ENCODE results near the gene ABT1.
"Not testable (repeated sequence)": the region's sequence is repeated elsewhere in the genome, so short reads cannot be mapped to it uniquely, and the experiment has no call there.

ABT1 gene

GRCh38 chr6:26596579-26597388 lies at the start of gene ABT1:
ABT1 (plus strand) TSS chr6:26596953; CDS start chr6:26596983, 30 bp downstream.
- peak; percentile 96 for DNase-seq

GRCh38 chr6:26547363-26547762 lies 49.4 kb upstream of the ABT1 start:
- not testable (repeated sequence) for DNase-seq

- peak; percentile 54 for DNase-seq
These were observed 46.3 kb upstream of the ABT1 start for GRCh38 chr6:26550250-26550993.

GRCh38 chr6:26552205-26552604 lies 44.5 kb upstream of the ABT1 start:
- no peak for DNase-seq

GRCh38 chr6:26552640-26553188 lies 44.0 kb upstream of the ABT1 start:
- DNase-seq = no peak

GRCh38 chr6:26553264-26553634 lies 43.5 kb upstream of the ABT1 start:
- peak; percentile 80 for DNase-seq

GRCh38 chr6:26553635-26554446 lies 42.9 kb upstream of the ABT1 start:
- DNase-seq = peak; percentile 85

GRCh38 chr6:26554447-26554696 lies 42.4 kb upstream of the ABT1 start:
- DNase-seq = peak; percentile 45

GRCh38 chr6:26554697-26555504 lies 41.9 kb upstream of the ABT1 start:
- DNase-seq = no peak

- DNase-seq = no peak
These were observed 41.1 kb upstream of the ABT1 start for GRCh38 chr6:26555505-26556262.

- peak; percentile 18 for DNase-seq
These were observed 40.3 kb upstream of the ABT1 start for GRCh38 chr6:26556263-26557070.

- DNase-seq = no peak
These were observed 35.0 kb upstream of the ABT1 start for GRCh38 chr6:26561533-26562466.

- no peak for DNase-seq
These were observed 33.3 kb upstream of the ABT1 start for GRCh38 chr6:26563488-26563887.

- DNase-seq = peak; percentile 94
These were observed 27.9 kb upstream of the ABT1 start for GRCh38 chr6:26568601-26569432.

GRCh38 chr6:26569433-26569764 lies 27.4 kb upstream of the ABT1 start:
- DNase-seq = no peak

GRCh38 chr6:26570027-26570809 lies 26.5 kb upstream of the ABT1 start:
- no peak for DNase-seq

- DNase-seq = peak; percentile 98
These were observed 25.0 kb upstream of the ABT1 start for GRCh38 chr6:26571592-26572296.

All from NCI-H2029 treated with DMSO at 0.1 percent for 48 hours (cell line).